ENCODE results near the gene NUBPL. TPM values are rescaled to one million over a fixed set of nuclear protein-coding genes. Genes with fewer than 3 reads are reported as not detected.

NUBPL gene, protein sequence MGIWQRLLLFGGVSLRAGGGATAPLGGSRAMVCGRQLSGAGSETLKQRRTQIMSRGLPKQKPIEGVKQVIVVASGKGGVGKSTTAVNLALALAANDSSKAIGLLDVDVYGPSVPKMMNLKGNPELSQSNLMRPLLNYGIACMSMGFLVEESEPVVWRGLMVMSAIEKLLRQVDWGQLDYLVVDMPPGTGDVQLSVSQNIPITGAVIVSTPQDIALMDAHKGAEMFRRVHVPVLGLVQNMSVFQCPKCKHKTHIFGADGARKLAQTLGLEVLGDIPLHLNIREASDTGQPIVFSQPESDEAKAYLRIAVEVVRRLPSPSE
- total RNA-seq, result 10 to 100 TPM; 13.8 to 26.6 TPM
- long read RNA-seq, donor 1, transcript NUBPL-201 (11 exons, 3,049 nt), result major isoform, 5 of 18 reads
- long read RNA-seq, donor 1, partial matches to known transcripts, result 1 of 18 reads
- long read RNA-seq, donor 1, other reads (novel, unspliced or antisense), result 12 of 18 reads
- long read RNA-seq, donor 2, transcript NUBPL-201 (11 exons, 3,049 nt), result major isoform, 31 of 48 reads
- long read RNA-seq, donor 2, partial matches to known transcripts, result 1 of 48 reads
- long read RNA-seq, donor 2, other reads (novel, unspliced or antisense), result 15 of 48 reads

DNA sequence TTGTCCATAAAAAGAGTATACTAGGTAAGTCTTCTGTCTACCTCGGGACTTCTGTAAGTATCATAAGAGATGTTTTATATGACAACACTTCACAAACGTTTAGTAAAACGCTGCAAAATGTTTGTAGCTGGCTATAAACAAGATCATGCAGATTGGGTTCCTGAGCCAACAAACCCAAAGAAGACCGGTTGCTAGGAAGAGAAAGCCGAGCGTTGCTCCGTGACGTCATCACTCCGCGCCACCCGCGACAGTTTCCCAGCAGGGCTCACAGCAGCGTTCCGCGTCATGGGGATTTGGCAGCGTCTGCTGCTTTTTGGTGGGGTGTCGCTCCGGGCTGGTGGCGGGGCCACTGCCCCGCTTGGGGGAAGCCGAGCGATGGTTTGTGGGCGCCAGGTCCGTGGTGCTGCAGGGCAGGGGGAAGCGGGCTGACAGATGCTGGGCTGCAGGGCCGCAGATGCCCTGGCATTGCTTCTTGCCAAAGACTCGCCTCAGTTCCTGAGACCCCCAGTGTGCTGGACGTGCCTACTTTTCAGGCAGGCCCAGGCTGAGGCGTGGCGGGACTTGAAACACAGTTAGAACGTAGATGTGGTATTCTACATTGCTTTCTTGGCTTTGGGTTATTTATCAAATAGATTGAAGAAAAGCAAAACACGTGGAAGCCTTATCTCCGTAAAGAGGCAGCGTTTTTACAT is at the start of gene NUBPL:
Gene NUBPL, plus strand, starts transcription at position 250 of the 692 bp plus-strand sequence. Its CDS starts 36 bp downstream, at position 286.
- DNase-seq (ENCODE audit: low spot score), result peak; percentile 99
- intact Hi-C loops (cut with DNase I), result no loop called here

DNA sequence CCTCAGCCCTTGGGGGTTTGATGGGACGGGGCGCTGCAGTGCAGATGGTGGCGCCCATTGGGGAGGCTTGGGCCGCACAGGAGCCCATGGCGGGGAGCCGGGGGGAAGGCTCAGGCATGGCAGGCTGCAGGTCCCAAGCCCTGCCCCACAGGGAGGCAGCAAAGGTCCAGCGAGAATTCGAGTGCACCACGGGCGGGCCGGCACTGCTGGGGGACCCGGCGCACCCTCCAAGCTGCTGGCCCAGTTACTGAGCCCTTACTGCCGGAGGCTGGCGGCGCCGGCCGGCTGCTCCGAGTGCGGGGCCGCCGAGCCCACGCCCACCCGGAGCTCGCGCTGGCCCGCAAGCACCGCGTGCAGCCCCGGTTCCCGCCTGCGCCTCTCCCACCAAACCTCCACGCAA is 34.1 kb upstream of the NUBPL start:
- DNase-seq (ENCODE audit: low spot score), result no peak
- intact Hi-C loops (cut with DNase I), result no loop called here

GRCh38 chr14:31527546-31527945 is 33.7 kb upstream of the NUBPL start:
- DNase-seq (ENCODE audit: low spot score), result no peak
- intact Hi-C loops (cut with DNase I), result no loop called here

GRCh38 chr14:31529053-31529452 is 32.2 kb upstream of the NUBPL start:
- intact Hi-C loops (cut with DNase I), result no loop called here
- DNase-seq (ENCODE audit: low spot score), result no peak

DNA sequence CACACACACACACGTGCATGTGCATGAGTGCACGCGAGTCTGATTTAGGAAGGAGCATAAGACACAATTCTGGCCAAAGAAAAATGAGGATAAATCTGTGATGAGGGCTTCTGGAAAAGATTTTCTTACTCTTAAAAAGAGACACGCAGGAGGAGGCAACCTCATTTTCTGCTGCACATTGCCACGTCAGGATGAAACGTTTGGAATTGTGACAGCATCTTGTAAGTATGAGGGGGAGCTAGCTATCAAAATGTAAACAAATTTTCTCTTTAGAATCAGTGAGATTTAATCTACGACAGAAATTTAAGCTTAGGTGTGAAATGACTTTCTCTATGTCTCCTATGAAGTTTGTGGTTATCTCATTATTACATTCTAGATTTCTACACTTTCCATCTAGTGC is 31.1 kb upstream of the NUBPL start:
- intact Hi-C loops (cut with DNase I), result no loop called here
- DNase-seq (ENCODE audit: low spot score), result no peak

DNA sequence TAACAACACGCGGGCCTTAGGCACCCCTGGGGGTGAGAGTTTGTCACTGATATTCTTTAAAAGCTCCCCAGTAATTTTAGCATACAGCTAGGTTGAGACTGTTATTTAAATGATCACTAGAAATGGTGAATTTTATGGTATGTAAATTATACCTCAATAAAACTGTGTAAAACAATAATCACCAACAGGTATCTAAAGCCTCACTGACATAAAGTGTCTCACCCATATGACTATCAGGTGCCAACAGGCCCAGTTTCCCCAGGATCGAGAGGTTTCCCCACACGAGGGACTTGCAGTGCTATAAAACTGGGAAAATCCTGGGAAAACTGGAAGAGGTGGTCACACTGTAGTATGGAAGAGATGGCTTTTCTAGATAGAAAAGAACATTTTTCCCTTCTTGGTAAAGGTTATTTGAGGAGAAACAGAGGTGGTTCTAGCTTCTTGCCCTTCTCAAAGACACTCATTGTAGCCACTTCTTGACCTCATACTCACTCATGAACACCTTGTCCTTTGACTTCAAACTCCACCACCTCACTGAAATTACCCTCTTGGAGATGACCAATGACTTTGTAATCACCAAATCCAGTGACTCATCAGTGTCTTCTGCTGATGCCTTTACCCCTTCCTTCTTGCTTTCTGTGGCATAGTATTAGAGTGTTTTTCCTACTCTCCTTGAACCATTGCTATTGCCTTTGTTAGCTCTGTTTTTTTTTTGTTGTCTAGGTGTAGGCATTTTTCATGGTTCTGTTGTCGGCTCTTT is 24.8 kb upstream of the NUBPL start:
- intact Hi-C loops (cut with DNase I), result no loop called here
- no peak for DNase-seq (ENCODE audit: low spot score)

DNA sequence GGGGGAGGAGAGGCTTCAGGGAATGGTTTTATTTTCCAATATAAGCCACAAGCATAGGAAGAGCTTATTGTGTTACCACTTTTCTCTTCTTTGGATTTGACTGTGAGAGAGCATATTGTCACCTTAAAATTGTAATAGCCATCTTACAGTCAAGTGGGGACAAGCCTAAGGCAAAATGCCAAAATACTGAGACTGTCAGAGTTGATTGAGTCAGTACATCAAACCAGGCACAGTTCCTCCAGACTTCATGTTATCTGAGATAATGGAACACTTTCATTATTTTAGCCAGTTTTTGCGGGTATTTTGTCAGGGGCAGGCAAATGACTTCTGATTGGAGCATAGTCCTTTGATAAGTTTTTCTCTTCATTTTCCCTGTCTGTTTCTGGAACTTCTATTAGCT is 19.5 kb upstream of the NUBPL start:
- intact Hi-C loops (cut with DNase I), result no loop called here
- DNase-seq (ENCODE audit: low spot score), result no peak

DNA sequence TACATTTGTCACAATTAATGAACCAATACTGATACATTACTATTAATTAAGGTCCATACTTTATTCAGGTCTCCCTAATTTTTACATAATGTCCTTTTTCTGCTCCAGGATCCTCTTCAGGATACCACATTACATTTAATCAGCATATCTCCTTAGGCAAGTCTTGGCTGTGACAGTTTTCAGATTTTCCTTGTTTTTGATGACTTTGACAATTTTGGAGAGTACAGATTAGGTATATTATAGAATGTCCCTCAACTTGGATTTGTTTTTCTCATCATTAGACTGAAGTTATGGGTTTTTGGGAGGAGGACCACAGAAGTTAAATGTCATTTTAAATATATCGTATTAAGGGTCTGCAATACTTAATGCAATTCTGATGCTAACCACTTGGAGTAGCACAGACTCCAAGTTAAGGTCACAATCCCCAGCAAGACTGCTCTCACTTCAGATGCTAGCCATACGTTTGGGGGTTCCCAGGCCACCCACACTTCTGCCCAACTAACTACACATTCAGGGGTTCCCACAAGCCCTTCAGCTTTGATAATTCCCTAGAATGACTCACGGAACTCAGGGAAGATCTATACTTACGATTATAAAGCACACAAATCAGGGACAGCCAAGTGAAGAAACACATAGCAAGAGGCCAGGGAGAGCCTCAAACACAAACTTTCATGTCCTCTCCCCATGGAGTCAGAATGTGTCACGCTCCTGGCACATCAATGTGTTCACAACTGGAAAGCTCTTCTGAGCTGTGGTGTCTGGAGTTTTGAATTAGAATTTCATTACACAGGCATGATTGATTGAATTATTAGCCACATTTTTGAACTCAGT is 17.0 kb upstream of the NUBPL start:
- intact Hi-C loops (cut with DNase I), result no loop called here
- DNase-seq (ENCODE audit: low spot score), result no peak

DNA sequence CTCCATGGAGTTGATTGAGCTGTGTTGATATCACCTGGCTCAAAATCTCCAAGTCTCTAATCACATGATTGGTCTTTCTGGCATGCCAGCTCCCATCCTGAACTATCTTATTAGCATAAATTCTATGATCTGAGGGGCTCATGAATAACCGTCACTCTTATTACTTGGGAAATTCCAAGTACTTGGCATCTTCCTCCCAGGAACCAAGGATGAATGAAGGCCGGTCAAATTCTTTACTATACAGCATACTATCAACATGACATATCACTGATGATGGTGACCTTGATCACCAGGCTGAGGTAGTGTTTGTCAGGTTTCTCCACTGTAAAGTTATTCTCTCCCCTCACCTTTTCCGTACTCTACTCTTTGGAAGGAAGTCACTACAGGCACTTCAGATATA is 16.4 kb upstream of the NUBPL start:
- intact Hi-C loops (cut with DNase I), result no loop called here
- no peak for DNase-seq (ENCODE audit: low spot score)

DNA sequence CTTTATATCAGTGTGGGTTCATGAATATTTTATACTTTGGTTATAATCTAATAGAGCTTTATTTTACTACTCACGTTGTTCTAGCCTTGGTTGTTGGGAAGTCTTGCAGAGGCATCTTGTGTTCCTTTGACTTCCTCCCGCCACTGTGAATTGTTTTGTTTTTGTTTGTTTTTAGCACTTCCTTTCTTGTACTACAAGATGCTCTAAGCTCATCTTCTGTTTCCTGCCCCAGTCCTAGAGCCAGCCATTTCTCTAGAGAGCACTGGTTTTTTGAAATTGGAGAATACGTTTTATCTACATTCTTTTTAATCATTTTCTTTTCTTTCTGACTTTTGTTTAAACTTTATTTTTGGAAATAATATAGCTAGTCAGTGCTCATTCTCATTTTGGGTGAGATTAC is 15.9 kb upstream of the NUBPL start:
- DNase-seq (ENCODE audit: low spot score), result no peak
- intact Hi-C loops (cut with DNase I), result no loop called here

DNA sequence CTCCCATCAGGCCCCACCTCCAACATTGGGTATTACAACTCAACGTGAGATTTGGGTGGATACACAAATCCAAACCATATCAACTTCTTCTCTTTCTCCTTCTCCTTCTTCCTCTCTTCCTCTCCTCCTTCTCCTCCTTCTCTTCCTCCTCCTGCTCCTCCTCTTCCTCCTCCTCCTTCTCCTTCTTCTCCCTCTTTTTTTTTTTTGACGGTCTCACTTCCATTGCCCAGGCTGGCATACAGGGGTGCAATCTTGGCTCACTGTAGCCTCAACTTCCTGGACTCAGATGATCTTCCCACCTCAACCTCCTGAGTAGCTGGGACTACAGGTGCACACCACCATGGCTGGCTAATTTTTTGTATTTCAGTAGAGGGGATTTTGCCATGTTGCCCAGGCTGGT is 11.4 kb upstream of the NUBPL start:
- DNase-seq (ENCODE audit: low spot score), result no peak
- intact Hi-C loops (cut with DNase I), result no loop called here

DNA sequence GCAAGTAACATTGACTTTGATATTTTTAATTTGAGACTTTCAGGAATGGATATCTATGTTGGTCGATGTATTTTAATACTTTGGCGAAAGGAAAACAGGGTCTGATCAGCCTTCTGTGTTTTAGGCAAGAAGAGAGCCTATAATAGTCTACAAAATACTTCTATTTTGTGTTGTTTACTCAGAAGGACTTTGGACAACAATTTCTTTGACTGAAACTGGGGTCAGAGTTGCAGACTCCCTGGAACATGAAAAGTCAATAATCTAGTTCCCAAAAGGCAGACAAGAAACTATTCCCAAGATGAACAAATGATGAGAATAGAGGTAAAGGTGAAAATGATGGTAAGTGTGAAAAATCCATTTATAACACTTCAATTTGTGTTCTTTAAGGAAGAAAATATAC is 10.6 kb upstream of the NUBPL start:
- intact Hi-C loops (cut with DNase I), result no loop called here
- no peak for DNase-seq (ENCODE audit: low spot score)

- DNase-seq (ENCODE audit: low spot score), result no peak
- intact Hi-C loops (cut with DNase I), result no loop called here
These were observed 5.0 kb upstream of the NUBPL start for GRCh38 chr14:31556191-31556590.

- intact Hi-C loops (cut with DNase I), result no loop called here
- DNase-seq (ENCODE audit: low spot score), result no peak
These were observed 1.3 kb upstream of the NUBPL start for GRCh38 chr14:31559939-31560338.

- intact Hi-C loops (cut with DNase I), result no loop called here
These were observed 447 bp upstream of the NUBPL start for GRCh38 chr14:31560759-31561154.

DNA sequence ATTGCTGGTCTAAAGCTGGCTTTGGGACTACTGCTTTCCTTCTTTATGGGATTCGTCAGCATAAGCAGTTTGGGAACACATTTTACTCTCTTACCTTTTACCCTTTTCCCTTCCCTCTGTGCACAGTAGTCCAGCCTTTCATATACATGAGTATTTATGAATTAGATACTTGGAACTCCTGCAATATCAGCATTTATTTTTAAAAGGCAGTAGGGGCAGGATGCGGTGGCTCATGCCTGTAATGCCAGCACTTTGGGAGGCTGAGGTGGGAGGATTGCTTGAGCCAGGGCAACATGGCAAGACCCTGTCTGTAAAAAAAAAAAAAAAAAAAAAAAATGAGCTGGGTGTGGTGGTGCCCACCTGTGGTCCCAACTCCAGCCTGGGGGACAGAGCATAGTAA is 3.0 kb downstream of the NUBPL start:
- intact Hi-C loops (cut with DNase I), result no loop called here
- no peak for DNase-seq (ENCODE audit: low spot score)

More at GRCh38 chr14:31560759-31561154, 447 bp upstream of the NUBPL start:
- DNase-seq (ENCODE audit: low spot score), result no peak

- intact Hi-C loops (cut with DNase I), result no loop called here
- no peak for DNase-seq (ENCODE audit: low spot score)
These were observed 5.3 kb downstream of the NUBPL start for GRCh38 chr14:31566456-31566855.

DNA sequence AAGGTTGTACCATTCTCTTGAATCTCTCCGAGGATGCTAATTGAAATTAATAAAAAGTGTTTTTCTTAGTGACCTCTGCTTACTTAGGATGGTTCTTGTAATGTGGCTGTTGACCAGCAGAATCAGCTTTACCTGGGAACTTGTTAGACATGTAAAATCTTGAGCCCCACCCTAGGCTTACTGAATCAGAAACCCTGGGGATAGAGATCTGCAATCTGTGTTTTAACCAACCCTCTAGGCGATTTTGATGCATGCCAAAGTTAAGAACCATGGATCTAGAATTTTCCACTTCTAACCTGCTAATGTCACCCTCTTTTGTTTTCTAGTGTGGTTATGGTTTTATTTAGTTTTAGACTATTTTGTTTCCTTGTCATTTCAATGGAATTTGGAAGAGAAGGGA is 6.5 kb downstream of the NUBPL start:
- intact Hi-C loops (cut with DNase I), result no loop called here
- no peak for DNase-seq (ENCODE audit: low spot score)

- intact Hi-C loops (cut with DNase I), result no loop called here
- no peak for DNase-seq (ENCODE audit: low spot score)
These were observed 7.0 kb downstream of the NUBPL start for GRCh38 chr14:31568161-31568560.
